HCT116 (cell line): ENCODE data around the gene MOB3B.

Experiments
- CTCF ChIP-seq, 3 experiments: fragments of 200-600 bp in 1 of 3; sonication (generic) in 1 of 3; IDR thresholded peaks in 2 of 3; conservative IDR thresholded peaks in 1 of 3; 2 replicates each; pipeline ENCODE4 v1.5.1; 2012 to 2017; ENCODE audit warnings: low read depth in 2 of 3, low read length in 2 of 3, antibody characterized with exemption in 1 of 3, borderline replicate concordance in 1 of 3, control low read depth in 1 of 3, mild to moderate bottlenecking in 1 of 3, mixed read lengths in 1 of 3, mixed run types in 1 of 3, moderate library complexity in 1 of 3; ENCODE audit not compliant: insufficient read depth in 1 of 3
- ELF1 ChIP-seq: IDR thresholded peaks from 2 replicates; pipeline ENCODE4 v1.6.1; 2012; ENCODE audit warnings: low read depth, borderline replicate concordance
- EZH2 ChIP-seq: fragments of 200-600 bp; sonication (generic); IDR thresholded peaks from 2 replicates; pipeline ENCODE4 v1.6.1; 2017; ENCODE audit warnings: antibody characterized with exemption, mixed run types
- EZH2phosphoT487 ChIP-seq: fragments of 200-600 bp; IDR thresholded peaks from 2 replicates; pipeline ENCODE4 v1.6.1; 2018; ENCODE audit warnings: antibody characterized with exemption, borderline replicate concordance
- POLR2A ChIP-seq: IDR thresholded peaks from 2 replicates; pipeline ENCODE4 v1.7.0; 2011; ENCODE audit warnings: borderline replicate concordance; ENCODE audit not compliant: insufficient read depth, insufficient read length; ENCODE audit errors: extremely low read depth
- POLR2AphosphoS5 ChIP-seq: IDR thresholded peaks from 2 replicates; pipeline ENCODE4 v1.6.1; 2011; ENCODE audit warnings: mild to moderate bottlenecking, low read depth, low read length, moderate library complexity
- REST ChIP-seq: IDR thresholded peaks from 2 replicates; pipeline ENCODE4 v1.6.1; 2012; ENCODE audit warnings: low read depth
- SIN3A ChIP-seq: IDR thresholded peaks from 2 replicates; pipeline ENCODE4 v1.6.1; 2012; ENCODE audit warnings: low read depth
- ZFX ChIP-seq: fragments of 450-650 bp; IDR thresholded peaks from 2 replicates; pipeline ENCODE4 v1.6.1; 2017
- ZNF274 ChIP-seq: fragments of 200-500 bp; sonication (Bioruptor generic); IDR thresholded peaks from 2 replicates; pipeline ENCODE4 v1.6.1; 2014; ENCODE audit warnings: mild to moderate bottlenecking, low read depth, low read length, inconsistent platforms

GRCh38 chr9:27386571-27387091 lies 143.0 kb downstream of the MOB3B start:
- no peak for TF ChIP-seq CTCF (IDR thresholded peaks at IDR 0.05 in 2 of 3, conservative IDR thresholded peaks at IDR 0.05 in 1 of 3; ENCODE audit: borderline replicate concordance in 1 of 3, insufficient read depth in 1 of 3, low read depth in 2 of 3, low read length in 2 of 3)
- TF ChIP-seq REST = no peak
- TF ChIP-seq POLR2A = no peak
- no peak for TF ChIP-seq EZH2phosphoT487
- TF ChIP-seq EZH2 = no peak
- no peak for TF ChIP-seq ZNF274
- no peak for TF ChIP-seq ELF1
- no peak for TF ChIP-seq ZFX
- no peak for TF ChIP-seq POLR2AphosphoS5
- no peak for TF ChIP-seq SIN3A
